ENCODE results near the gene GOSR1.
"Not testable (repeated sequence)": the region's sequence is repeated elsewhere in the genome, so short reads cannot be mapped to it uniquely, and the experiment has no call there.

GOSR1 gene

DNA sequence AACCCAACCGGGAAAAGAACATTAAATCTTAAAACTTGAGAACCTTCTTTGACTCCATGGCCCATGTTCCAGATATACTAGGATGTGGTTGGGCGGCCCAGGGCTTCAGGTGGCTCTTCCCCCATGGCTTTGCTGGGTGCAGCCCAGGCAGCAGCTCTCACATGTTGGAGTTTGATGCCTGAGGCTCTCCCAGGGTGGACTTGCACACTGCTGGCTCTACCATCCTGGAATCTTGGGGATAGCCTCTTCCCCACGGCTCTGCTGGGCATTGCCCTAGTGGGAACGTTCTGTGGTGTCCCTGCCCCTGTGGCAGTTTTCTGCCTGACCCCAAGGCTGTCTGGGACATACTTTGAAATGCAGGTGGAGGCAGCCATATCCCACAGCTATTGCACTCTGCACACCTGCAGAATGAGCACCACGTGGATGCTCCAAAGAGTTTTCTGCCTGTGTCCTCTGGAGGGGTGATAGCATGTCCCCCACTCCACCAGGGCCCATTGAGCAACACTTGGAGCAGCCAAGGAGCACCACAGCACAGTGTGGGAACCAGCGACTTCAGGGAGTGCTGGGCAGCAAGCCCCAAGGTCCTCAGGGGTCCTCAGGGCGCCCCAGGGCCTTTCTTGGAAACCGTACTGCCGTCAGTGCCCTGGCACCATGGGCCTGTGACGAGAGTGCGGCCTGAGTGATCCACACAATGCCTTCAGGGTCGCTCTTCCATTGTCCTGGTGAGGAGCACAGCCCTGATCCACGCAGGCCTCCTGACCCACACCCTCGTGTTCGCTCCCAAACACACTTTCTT is 70.8 kb downstream of the GOSR1 start:
- DNase-seq: no peak

DNA sequence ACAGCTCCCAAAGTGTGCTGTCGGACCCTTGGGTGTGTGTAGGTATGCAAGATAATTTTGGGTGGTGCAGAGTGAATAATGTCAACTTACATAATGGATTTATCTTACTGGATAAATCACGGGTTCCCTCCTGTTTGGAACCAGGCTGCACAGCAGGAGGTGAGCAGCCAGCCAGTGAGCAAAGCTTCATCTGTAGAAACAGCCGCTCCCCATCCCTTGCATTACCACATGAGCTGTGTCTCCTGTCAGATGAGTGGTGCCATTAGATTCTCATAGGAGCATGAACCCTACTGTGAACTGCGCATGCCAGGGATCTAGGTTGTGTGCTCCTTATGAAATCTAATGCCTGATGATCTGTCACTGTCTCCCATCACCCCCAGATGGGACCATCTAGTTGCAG is 72.0 kb downstream of the GOSR1 start:
- DNase-seq: not testable (repeated sequence)

DNA sequence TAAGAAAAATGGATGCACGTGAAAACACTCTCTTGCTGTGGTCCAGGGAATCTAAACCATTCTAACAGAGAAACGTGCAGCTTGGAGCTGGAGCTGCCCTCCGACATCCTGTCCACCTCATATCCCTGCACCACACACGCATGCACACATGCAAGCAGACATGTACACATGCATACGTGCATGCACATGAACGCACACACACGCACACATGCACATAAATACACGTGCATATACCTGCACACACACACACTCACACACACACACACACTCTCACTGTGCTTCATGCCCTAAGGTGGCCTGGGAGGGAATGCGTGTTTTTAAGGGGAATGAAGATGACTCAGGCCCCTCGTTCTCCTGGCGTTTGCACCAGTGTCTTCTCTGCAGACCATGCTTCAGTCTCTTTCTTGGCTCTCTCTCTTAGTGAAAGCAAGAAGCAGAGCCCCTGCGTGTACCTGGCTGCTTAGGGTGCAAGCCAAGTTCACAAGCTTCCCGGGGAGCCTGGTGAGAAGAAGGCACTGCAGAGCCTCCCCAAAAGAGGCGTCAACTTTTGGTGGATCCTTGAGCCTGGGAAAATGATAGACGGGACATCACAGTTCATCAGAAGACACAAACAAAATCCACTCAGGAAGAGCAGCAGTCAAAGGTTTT is 72.8 kb downstream of the GOSR1 start:
- no peak for DNase-seq

DNA sequence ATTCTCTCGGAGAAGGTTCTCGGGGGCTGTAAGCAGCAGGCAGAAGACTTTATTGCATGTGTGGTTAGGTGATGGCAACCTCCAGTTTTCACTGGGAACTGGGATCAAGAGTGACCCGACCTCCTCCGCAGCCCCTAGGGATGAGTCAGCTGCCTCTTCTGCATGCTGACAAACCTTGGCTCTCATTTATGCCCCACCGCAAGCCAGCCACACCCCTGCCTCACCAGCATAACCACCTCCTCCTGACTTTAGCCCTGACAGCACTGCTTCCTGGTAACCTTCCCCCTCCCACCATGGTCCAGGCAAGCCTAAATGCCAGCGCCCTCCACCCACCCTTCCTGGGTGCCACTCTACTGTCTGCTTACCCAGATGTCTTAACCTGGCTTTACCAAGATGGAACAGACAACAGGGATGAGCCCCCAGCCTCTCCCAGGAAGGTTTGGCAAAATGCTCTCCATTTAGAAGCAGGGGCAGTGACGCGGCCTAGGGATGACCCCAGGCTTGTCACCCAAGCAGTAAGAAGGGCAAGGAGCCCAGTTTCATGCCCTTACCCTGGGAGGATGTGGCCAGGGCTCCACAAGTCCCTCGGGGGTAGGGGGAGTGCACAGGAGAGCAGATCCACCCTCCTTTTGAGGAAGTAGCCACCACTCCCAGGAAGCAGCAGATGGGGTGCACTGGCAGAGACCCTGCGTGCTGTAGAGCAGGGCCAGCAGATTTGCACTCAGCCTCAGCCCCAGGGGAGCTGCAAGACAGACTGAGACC is 73.5 kb downstream of the GOSR1 start:
- peak; percentile 60 for DNase-seq

DNA sequence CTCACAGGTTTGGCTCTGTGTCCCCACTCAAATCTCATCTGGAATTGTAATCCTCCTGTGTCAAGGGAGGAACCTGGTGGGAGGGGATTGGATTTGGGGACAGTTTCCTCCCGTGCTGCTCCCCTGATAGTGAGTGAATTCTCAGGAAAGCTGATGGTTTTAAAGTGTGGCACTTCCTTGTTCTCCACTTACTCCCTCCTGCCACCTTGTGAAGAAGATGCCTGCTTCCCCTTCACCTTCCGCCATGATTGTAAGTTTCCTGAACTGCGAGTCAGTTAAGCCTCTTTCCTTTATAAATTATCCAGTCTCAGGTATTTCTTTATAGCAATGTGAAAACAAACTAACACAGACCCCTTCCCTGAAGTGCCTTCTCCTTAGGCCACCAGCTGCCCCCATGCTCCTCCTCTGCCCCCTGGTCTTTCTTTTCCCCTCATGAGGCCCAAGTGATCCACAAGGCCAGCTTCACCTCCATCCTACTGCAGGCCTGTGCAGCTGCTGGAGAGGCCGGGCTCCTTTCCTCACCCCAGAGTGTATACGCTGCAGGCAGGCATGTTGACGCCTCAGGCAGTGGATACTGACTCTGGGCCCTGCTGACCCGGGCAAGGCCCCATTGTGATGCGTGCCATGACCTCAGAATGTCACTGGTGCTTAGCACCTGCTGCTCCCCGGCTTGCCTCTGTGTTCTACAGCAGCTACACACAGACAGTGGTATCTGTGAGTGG is 74.2 kb downstream of the GOSR1 start:
- not testable (repeated sequence) for DNase-seq

DNA sequence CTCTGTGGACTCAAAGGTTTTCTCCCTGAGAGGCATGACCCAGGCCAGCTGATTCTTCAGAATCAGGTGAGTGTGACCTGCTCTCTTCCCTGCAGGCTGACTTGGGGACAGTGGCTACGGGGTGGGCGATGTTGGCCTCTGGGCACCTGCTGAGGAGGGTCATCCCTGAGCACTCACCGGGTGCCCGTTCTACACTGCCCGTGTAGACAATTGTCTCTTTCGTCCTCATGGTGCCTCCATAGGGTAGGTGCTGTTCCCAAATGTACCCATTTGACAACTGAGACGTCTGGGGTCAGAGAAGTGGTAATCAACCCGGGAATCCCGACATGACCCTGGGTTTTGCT is 74.8 kb downstream of the GOSR1 start:
- DNase-seq: no peak

DNA sequence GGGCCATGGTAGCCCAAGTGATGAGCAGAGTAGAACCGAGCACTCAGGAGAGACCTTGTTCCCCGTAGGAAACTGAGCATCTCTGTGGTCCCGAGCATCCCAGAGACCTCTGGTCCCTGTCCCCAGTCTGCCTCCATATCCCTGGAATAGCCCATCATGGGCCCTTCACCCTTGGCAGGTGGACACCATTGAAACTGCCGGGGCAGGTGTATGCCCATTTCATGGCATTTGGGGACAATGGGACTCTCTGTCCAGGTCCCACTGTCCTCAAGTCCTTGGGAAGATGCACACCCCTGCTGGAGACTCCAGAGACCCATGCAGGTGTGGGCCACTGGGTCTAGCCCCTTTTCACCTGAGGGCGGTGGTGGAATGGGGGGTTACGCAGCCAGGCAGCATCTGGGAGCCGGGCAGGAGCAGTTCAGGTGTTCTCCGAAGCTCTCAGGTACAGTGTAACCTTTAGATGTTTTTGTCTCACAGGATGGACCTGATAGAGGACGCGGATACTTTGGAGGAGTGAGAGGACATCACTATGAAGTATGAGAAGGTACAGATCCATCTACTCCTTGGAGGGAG is 75.9 kb downstream of the GOSR1 start:
- no peak for DNase-seq

DNA sequence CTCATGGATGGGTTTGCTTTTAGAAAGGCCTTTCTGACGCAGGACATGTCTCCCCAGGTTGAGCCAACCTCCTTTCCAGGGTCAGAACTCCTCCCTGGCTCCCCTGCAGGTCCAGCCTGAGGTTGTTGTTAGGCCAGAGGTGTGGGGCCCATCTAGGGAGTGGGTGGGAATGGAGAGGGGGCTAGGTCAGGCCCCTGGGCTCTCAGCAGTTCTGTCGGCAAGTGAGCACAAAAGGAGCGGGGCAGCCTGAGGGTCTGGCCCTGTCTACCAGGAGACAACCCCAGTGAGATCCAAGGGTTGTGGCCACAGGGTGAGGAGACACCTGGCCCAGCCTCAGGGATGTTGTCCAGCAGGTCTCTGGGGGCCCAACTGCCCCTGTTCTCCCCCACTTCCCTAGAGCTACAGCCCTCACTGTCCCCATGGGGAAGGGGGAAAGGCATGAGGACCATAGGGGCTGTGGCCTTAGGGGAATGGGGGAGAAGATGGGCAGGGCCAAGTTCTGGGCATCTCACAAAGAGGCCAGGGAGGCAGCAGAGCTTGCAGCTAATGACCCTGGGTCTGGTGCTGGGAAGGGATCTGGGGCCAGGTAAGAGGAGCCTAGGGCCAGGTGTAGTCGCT is 76.7 kb downstream of the GOSR1 start:
- DNase-seq: not testable (repeated sequence)

DNA sequence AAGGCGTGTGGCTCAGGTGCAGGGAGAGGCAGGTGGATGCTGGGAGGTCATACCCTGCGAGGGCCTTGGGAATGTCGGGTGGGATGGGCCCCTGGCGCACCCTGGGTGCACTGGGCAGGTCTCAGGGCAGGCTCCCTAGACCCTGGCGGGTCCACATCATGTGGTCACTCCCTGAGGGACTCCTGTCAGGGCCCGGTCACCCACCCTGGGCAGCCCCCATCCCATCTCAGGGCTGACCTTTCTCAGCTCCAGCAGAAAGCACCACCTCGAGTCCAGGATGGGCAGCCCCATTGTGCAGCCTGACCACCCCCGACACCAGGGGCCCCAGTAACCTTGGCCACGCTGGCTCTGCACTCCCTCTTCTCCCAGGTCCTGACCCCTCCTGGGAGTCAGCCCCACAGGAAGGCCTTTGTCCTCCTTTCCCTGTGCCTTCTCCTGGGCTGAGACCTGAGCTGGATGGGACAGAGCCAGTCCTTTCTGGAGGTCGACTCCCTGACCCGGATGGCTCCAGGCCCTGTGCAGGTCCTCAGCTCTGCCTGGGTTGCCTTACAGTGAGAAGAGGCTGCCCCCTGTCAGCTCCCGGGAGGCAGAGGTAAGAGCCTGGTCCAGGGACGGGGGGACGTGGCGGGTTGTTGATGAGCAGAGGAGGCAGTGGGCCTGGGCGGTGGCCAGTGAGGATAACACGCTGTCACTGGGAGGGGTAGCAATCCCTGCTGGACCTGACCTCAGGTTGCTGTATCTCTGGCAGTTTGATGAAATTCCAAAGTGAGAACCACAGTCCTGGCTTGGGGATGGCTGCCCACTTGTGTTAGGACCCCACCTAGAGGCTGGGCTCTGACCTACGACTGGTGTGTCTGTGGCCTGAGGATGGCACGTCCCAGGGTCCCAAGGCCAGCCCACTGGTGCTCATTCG is 77.9 kb downstream of the GOSR1 start:
- peak; percentile 21 for DNase-seq

DNA sequence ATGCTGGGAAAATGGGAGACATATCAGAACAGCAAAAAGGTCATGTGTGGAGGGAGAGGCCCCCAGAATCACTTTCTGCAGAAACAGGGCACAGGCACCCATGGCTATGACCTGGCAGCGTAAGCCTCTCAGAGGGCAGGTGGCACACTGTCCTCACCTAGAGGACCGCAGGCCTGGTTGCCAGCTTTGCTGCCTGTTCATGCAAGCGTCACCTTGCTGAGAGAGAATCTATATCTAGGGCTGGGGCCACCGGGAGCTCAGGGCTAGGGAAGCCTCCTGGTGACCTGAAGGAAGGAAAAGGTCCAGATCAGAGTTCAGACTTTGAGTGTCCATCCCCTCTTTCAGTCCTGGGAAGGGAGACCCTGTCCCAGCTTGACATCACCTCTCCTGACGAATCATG is 78.7 kb downstream of the GOSR1 start:
- no peak for DNase-seq

DNA sequence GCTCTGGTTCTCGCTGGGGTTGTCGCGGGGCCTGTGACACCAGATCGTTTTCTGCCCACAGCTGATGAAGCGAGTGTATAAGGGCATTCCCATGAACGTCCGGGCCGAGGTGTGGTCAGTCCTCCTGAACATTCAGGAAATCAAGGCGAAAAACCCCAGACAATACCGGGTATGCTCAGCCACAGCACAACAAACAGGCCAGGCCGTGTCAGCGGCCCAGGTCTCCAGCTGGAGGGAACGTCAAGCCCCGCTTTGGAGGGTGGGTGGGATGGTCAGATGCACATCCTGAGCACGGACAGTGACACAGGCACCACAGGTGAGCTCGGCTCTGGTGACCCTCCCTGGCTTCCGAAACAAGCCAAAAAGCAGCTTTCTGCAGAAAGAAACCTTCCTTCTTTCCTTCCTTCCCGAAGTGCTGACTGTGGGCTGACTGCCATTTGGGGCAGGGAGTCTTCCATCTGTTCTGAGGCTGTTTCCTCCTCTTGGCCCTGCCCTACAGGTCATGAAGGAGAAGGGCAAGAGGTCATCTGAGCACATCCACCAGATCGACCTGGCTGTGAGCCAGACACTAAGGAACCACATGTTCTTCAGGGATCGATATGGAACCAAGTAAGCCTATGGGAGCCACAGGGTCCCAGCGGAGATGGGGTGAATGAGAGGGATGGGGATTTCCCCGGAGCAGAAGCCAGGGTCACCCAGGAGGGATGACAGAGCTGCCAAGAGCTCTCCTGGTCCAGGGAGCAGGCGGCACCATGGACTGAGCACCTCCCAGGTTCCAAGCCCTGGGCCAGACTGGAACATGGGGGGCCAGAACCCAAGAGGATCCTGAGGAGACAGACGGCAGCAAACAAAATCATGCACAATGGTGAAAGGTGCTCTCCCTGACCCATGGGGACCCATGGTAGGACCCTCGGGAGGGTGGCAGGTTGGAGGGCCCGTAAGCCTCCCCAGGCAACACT is 79.4 kb downstream of the GOSR1 start:
- DNase-seq: no peak

DNA sequence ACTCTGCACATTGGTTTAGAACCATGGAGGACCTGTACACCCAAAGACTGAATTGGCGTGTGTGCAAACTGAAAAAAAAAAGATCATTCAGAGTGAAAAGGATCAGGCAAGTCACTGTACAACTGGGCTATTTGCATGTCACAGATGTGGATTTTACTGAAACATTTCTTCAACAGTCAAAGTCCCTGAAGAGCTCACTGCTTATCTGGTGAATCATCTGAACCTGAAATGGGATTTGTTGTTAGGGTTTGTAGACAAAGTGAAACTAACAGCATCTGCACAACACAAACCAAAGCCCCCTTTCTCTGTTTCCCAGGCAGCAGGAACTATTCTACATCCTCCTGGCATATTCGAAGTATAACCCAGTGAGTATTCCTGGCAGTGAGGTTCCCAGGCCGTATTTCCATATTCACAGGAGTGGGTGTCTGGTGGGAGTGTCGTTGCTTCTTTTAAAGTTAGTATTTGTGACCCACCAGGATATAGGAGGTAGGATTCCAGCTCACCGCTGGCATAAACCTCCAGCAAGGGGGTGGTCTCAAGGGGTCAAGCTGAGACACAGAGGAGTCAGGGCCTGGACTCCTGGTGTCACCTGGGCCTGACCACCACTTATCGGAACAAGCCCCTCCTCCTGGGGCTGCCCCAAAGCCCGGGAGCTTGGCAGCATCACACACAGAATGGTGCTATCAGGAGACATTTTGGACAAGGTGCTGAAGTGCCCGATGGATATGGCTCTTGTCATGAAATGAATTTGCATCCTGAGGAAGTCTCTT is 80.9 kb downstream of the GOSR1 start:
- DNase-seq: no peak

DNA sequence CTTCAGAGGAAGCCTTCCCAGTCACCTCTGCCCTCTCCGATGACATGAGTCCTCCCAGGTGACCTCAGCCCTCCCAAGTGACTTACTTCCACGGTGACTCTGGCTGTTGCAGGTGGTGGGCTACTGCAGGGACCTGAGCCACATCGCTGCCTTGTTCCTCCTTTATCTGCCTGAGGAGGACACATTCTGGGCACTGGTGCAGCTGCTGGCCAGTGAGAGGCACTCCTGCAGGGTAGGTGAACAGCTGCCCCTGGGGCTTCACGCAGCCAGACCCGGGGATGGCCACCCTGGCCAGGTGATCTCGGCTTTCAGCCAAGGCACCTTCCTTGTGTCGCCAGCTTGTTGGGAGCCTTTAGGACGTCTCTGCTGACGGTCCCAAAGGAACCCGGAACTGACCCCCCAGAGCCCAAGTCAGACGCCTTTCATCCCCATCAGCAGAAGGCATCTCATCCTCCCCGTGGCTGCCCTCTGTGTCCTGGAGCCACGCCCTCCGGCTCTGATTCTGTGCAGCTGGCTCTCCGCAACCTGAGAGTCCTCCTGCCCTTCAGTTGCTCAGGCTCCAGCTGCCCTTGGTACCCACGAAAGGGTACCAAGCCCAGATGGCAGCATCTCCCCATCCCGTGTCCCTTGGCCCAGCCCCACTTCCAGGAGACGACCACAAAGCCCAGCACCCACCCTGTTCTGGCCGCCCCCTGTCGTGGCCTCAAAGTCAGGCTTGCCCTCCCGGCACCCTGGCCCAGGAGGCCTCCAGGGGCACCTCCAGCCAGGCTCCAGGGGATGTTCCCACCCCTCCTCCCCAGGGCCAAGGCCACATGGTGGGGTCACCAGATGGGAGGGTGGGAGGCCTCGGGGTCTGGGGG is 81.7 kb downstream of the GOSR1 start:
- DNase-seq: no peak

DNA sequence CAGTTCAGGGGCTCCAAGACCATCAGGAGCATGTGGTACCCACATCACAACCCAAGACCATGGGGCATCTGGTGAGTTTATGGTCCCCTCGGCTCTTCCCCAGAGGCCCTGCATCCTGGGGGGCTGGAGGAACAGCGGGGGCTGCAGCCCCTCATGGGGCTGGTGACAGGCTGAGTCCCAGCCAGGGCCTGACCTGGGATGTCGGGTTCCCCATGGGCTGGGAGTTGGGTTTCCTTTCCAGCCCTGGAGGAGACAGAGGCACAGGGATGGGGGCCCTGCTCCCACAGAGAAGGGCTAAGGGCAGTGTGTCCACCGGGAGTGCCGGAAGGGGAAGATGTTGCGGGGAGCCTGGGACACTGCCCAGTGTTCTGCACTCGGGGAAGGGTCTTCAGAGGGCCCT is 82.4 kb downstream of the GOSR1 start:
- DNase-seq: no peak

DNA sequence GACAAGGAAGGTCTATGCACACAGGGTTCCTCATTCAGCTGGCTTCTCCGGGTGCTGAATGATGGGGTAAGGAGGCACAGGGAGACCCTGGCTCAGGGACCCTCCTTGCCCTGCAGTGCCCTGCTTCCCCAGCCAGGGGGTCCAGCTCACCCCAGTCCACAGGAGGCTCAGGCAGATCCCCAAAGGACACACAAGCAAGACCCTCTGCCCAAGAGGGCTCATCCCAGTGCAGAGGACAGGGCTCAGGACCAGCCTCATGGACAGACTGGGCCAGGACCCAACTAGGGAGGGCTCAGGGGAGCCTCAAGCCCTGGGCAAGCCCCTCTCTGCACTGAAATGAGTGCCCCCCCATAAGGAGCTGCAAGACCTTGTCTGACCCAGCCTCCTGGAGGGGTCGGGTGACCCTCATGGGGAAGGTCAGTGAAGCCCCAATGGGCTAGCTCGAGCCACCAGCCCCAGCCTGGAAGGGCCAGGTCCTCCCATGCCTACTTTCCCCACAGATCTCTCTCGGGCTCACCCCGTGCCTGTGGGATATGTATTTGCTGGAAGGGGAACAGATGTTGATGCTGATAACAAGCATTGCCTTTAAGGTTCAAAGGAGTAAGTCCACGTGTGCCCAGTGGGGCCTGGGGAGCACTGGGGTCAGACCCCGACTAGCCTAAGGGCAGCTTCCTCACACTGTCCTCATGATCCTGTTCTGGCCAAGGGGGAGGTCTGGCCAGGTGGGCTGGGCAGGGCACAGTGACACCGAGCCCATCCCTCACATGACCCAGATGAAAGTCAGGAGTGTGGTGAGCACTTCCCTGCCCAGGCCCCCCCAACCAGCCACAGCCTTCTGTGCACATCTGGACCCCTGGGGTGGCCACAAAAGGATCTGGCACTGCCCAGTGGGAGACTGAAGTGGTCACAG is 83.2 kb downstream of the GOSR1 start:
- not testable (repeated sequence) for DNase-seq

DNA sequence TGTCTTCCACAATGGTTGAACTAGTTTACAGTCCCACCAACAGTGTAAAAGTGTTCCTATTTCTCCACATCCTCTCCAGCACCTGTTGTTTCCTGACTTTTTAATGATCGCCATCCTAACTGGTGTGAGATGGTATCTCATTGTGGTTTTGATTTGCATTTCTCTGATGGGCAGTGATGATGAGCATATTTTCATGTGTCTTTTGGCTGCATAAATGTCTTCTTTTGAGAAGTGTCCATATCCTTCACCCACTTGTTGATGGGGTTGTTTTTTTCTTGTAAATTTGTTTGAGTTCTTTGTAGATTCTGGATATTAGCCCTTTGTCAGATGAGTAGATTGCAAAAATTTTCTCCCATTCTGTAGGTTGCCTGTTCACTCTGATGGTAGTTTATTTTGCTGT is 84.6 kb downstream of the GOSR1 start:
- not testable (repeated sequence) for DNase-seq
